HepG2 (cell line): ENCODE measurements around the gene TLCD3B. TPM values are rescaled to one million over a fixed set of nuclear protein-coding genes. Genes with fewer than 3 reads are reported as not detected.

Experiments used
- ARID5B ChIP-seq: IDR thresholded peaks from 2 replicates; pipeline ENCODE4 v1.4.0; 2020; ENCODE audit warnings: mild to moderate bottlenecking, missing genetic modification reagents
- EP300 ChIP-seq, 3 experiments: sonication (generic) in 1 of 3; formaldehyde crosslinking in 1 of 3; IDR thresholded peaks; 2 replicates each; pipeline versions ENCODE4 v1.5.1 to v1.6.1; 2011 to 2020; ENCODE audit warnings: low read depth in 2 of 3, low read length in 2 of 3, borderline replicate concordance in 1 of 3, improper control_type of control experiment in 1 of 3, mild to moderate bottlenecking in 1 of 3, missing genetic modification reagents in 1 of 3, moderate library complexity in 1 of 3
- GMEB2 ChIP-seq: IDR thresholded peaks from 2 replicates; pipeline ENCODE4 v1.6.1; 2016; ENCODE audit warnings: missing biosample characterization, missing genetic modification reagents, low read depth
- HIC2 ChIP-seq: sonication (generic); formaldehyde crosslinking; IDR thresholded peaks from 2 replicates; pipeline ENCODE4 v1.9.0; 2022; ENCODE audit warnings: low read depth, missing genetic modification reagents
- MAFK ChIP-seq, 2 experiments: IDR thresholded peaks in 1 of 2; conservative IDR thresholded peaks in 1 of 2; 2 replicates each; pipeline ENCODE4 v1.6.1; 2011; ENCODE audit warnings: improper control_type of control experiment in 2 of 2, low read length in 2 of 2
- USF2 ChIP-seq, 2 experiments: sonication (generic) in 1 of 2; formaldehyde crosslinking in 1 of 2; IDR thresholded peaks; 2 replicates each; pipeline versions ENCODE4 v1.5.1 to v1.6.1; 2011 to 2020; ENCODE audit warnings: borderline replicate concordance in 1 of 2, low read depth in 1 of 2, low read length in 1 of 2, mild to moderate bottlenecking in 1 of 2, missing genetic modification reagents in 1 of 2, moderate library complexity in 1 of 2
- ZNF431 ChIP-seq: sonication (generic); formaldehyde crosslinking; IDR thresholded peaks from 2 replicates; pipeline ENCODE4 v1.9.0; 2022; ENCODE audit warnings: missing genetic modification reagents, low read depth, mild to moderate bottlenecking, borderline replicate concordance
- ZNF503 ChIP-seq: sonication (generic); formaldehyde crosslinking; IDR thresholded peaks from 2 replicates; pipeline ENCODE4 v1.4.0; 2020; ENCODE audit warnings: missing genetic modification reagents
- ZNF510 ChIP-seq: sonication (generic); formaldehyde crosslinking; IDR thresholded peaks from 2 replicates; pipeline ENCODE4 v1.4.0; 2020; ENCODE audit warnings: low read depth, mild to moderate bottlenecking, missing genetic modification reagents
- ZNF878 ChIP-seq: sonication (generic); formaldehyde crosslinking; IDR thresholded peaks from 2 replicates; pipeline ENCODE4 v1.8.1; 2023; ENCODE audit warnings: mild to moderate bottlenecking, missing genetic modification reagents, moderate library complexity
- ZSCAN12 ChIP-seq: sonication (generic); formaldehyde crosslinking; IDR thresholded peaks from 2 replicates; pipeline ENCODE4 v1.9.0; 2021; ENCODE audit warnings: mild to moderate bottlenecking, missing genetic modification reagents
- polyA plus RNA-seq, 8 experiments: library from polyadenylated mRNA; depleted of rRNA in 3 of 8; stranded (reverse) in 7 of 8; unstranded in 1 of 8; fragments of >200 nt; fragmentation: Illumina TruSeq in 4 of 8; extraction: Trizol in 4 of 8; gene quantifications; 2 replicates each; pipeline versions ENCODE4 v1.2.1 to v1.2.3, GENCODE V29; 2011 to 2016; ENCODE audit warnings: low read depth in 4 of 8, missing spikeins in 1 of 8, mixed read lengths in 1 of 8; ENCODE audit not compliant: insufficient read depth in 1 of 8
- total RNA-seq, 5 experiments: library from RNA; depleted of rRNA; stranded (reverse); fragments of >200 nt; fragmentation: Illumina TruSeq; extraction: Trizol; gene quantifications; 2 replicates each; pipeline ENCODE4 v1.2.3, GENCODE V29; 2016; ENCODE audit warnings: low read depth in 1 of 5

TLCD3B gene
- total and polyA plus RNA-seq, 2 of the 13 experiments (the other 11 are each of a cell fraction or from before 2014, with no cell fraction given), result not detected

GRCh38 chr16:30063893-30064728 lies 33.0 kb upstream of the TLCD3B start (continued):
- TF ChIP-seq EP300 (IDR thresholded peaks at IDR 0.05; ENCODE audit: low read depth in 2 of 2, low read length in 2 of 2) (no peak), EP300 (CRISPR knock-in tag; IDR thresholded peaks at IDR 0.05; ENCODE audit: borderline replicate concordance) (no peak; the same call in 1 of the 2 replicates), ZNF431 (peak; percentile 77; the same call in 1 of the 2 replicates), ZSCAN12 (CRISPR knock-in tag) (no peak), ZNF878 (CRISPR knock-in tag) (peak; percentile 81), MAFK (conservative IDR thresholded peaks at IDR 0.05 in 1 of 2, IDR thresholded peaks at IDR 0.05 in 1 of 2; ENCODE audit: low read length in 2 of 2) (no peak), GMEB2 (no peak), ZNF503 (CRISPR knock-in tag) (no peak), USF2 (IDR thresholded peaks at IDR 0.05; ENCODE audit: low read depth, low read length) (peak; percentile 67), USF2 (CRISPR knock-in tag; IDR thresholded peaks at IDR 0.05; ENCODE audit: borderline replicate concordance) (peak; percentile 87; the same call in 1 of the 2 replicates), HIC2 (CRISPR knock-in tag) (peak; percentile 25; the same call in 1 of the 2 replicates), ZNF510 (CRISPR knock-in tag) (0 out of 2 replicates have a peak, but pooled peaks have one; percentile 25), ARID5B (CRISPR knock-in tag) (peak; percentile 63)
